GM12878 (cell line): ENCODE data around the gene ANTXR1. TPM values are rescaled to one million over a fixed set of nuclear protein-coding genes. Genes with fewer than 3 reads are reported as not detected.

ENCODE experiments used
- ATAC-seq: fragments of 200-7000 bp; cut with Tn5 transposase; 3 replicates; pipeline ENCODE4 v1.9.1; 2020; ENCODE audit warnings: mild to moderate bottlenecking, moderate library complexity
- BruUV-seq: library from RNA; stranded (reverse); fragments of 400-500 nt; replicated peaks from 2 replicates; lab custom pipeline; 2021; lab: Mats Ljungman, UMichigan
- CTCF ChIA-PET: fragments of 300-600 bp; sonication (Branson Sonifier 250); formaldehyde crosslinking; extraction: SDS; loops from one replicate; lab custom pipeline; 2021; ENCODE audit warnings: inconsistent platforms; lab: Yijun Ruan, JAX
- POLR2A ChIA-PET: fragments of 350-600 bp; formaldehyde crosslinking; extraction: SDS; loops from one replicate; lab custom pipeline; 2021; ENCODE audit warnings: inconsistent platforms; lab: Charles Lee
- RAD21 ChIA-PET: fragments of 300-600 bp; sonication (Branson Sonifier 250); formaldehyde crosslinking; loops from one replicate; lab custom pipeline; 2023; ENCODE audit warnings: antibody characterized with exemption; ENCODE audit not compliant: unreplicated experiment; lab: Charles Lee
- SMC1A ChIA-PET: fragments of 300-600 bp; sonication (Branson Sonifier 250); formaldehyde crosslinking; loops from one replicate; lab custom pipeline; 2023; ENCODE audit not compliant: unreplicated experiment, uncharacterized antibody; lab: Charles Lee
- DNase-seq: peaks from one replicate; pipeline ENCODE4 v3.0.0-alpha.2; 2011; ENCODE audit warnings: low read depth, low spot score
- FAIRE-seq: peaks from 3 replicates; lab custom pipeline; 2011; peaks lifted over from hg19 to GRCh38; lab: Jason Lieb, UNC
- H2AFZ ChIP-seq: 2 replicates; pipeline ENCODE4 v1.6.0; 2011; ENCODE audit warnings: low read depth, low read length, control low read depth; ENCODE audit not compliant: control insufficient read depth
- H3K27ac ChIP-seq: 2 replicates; pipeline ENCODE4 v1.5.1; 2011; ENCODE audit warnings: control low read depth; ENCODE audit not compliant: control insufficient read depth, insufficient read depth
- H3K27me3 ChIP-seq, 2 experiments: replicated peaks in 1 of 2; 2 replicates each; pipeline versions ENCODE4 v1.6.0 to v1.6.1; 2011; ENCODE audit warnings: low read length in 1 of 2; ENCODE audit not compliant: control insufficient read depth in 2 of 2, insufficient read depth in 2 of 2
- H3K36me3 ChIP-seq, 2 experiments: 2 replicates each; pipeline ENCODE4 v1.5.1; 2011; ENCODE audit warnings: low read length in 1 of 2; ENCODE audit not compliant: control insufficient read depth in 2 of 2, insufficient read depth in 2 of 2
- H3K4me1 ChIP-seq: 2 replicates; pipeline ENCODE4 v1.6.1; 2011; ENCODE audit warnings: mild to moderate bottlenecking, low read length, moderate library complexity, mixed read lengths; ENCODE audit not compliant: control insufficient read depth, insufficient read depth
- H3K4me2 ChIP-seq: 2 replicates; pipeline ENCODE4 v1.6.0; 2011; ENCODE audit warnings: control low read depth; ENCODE audit not compliant: control insufficient read depth, insufficient read depth
- H3K4me3 ChIP-seq: fragments of 200-600 bp; sonication (generic); 2 replicates; pipeline ENCODE4 v1.5.1; 2016
- H3K79me2 ChIP-seq: 2 replicates; pipeline ENCODE4 v1.6.0; 2011; ENCODE audit warnings: low read length; ENCODE audit not compliant: control insufficient read depth, insufficient read depth
- H3K9ac ChIP-seq: 2 replicates; pipeline ENCODE4 v1.8.0; 2011; ENCODE audit warnings: low read length, control low read depth, mixed read lengths; ENCODE audit not compliant: control insufficient read depth, insufficient read depth
- H3K9me3 ChIP-seq: replicated peaks from 3 replicates; pipeline ENCODE4 v1.5.1; 2011; ENCODE audit warnings: mild to moderate bottlenecking, low read length; ENCODE audit not compliant: control insufficient read depth, insufficient read depth
- H4K20me1 ChIP-seq: 2 replicates; pipeline ENCODE4 v1.6.0; 2011; ENCODE audit not compliant: control insufficient read depth, insufficient read depth
- CEBPZ ChIP-seq: fragments of 150-350 bp; IDR thresholded peaks from 2 replicates; pipeline ENCODE4 v1.6.1; 2016; ENCODE audit warnings: low read depth, low read length
- ZNF384 ChIP-seq: IDR thresholded peaks from 2 replicates; pipeline ENCODE4 v1.6.1; 2012; ENCODE audit warnings: low read depth, mild to moderate bottlenecking, low read length, improper control_type of control experiment, borderline replicate concordance
- WGBS: methylation state at CpG from one replicate; pipeline ENCODE4 v1.1.6; 2016; ENCODE audit warnings: low lambda C conversion rate; ENCODE audit not compliant: insufficient replicate concordance, insufficient coverage; ENCODE audit errors: missing lambda C conversion rate; 5-methylcytosine and 5-hydroxymethylcytosine counted together
- in situ Hi-C: fragments of 300-500 bp; cut with MboI; formaldehyde crosslinking; loops from 9 replicates; pipeline ENCODE4 v1.14.3; 2018; ENCODE audit warnings: mixed read lengths
- intact Hi-C: fragments of 100-400 bp; cut with micrococcal nuclease; formaldehyde crosslinking; loops from one replicate; pipeline ENCODE4 v1.14.2; 2022; ENCODE audit not compliant: unreplicated experiment
- polyA plus RNA-seq, 11 experiments: library from polyadenylated mRNA; depleted of rRNA in 4 of 11; unstranded in 6 of 11; stranded (reverse) in 5 of 11; fragments of >200 nt; fragmentation: Nextera tagmentation in 4 of 11; fragmentation: Illumina TruSeq in 1 of 11; extraction: Ambion mirVana in 4 of 11; extraction: Trizol in 1 of 11; gene quantifications; 1 replicate in 1 of 11; 2 replicates in 10 of 11; pipeline versions ENCODE4 v1.2.1 to v1.2.3, GENCODE V29; 2011 to 2016; ENCODE audit warnings: inconsistent platforms in 2 of 11, missing spikeins in 2 of 11, low read depth in 1 of 11
- total RNA-seq, 4 experiments: library from RNA; depleted of rRNA in 3 of 4; stranded (reverse); fragments of >200 nt in 3 of 4; fragmentation: Illumina TruSeq in 1 of 4; extraction: Trizol in 1 of 4; gene quantifications; 2 replicates each; pipeline versions ENCODE4 v1.2.1 to v1.2.3, GENCODE V29; 2013 to 2021

ANTXR1 gene
- total and polyA plus RNA-seq, 10 of the 15 experiments (the other 5 are each of a cell fraction or from before 2014, with no cell fraction given): 0.09 to 0.26 TPM; not detected in 8

- H4K20me1 ChIP-seq: no peaks in the 10 kb centered on the region
- H3K4me3 ChIP-seq: no peak overlapping the region
- intact Hi-C loops: no loop called here
- H3K27ac ChIP-seq: no peak overlapping the region
- TF ChIP-seq ZNF384: no peak
- H2AFZ ChIP-seq: no peak overlapping the region
- no peaks in the 10 kb centered on the region for H3K4me1 ChIP-seq
- CTCF ChIA-PET: no interaction called here
- no peaks in the 10 kb centered on the region for H3K36me3 ChIP-seq
- ATAC-seq (no peak), DNase-seq (no peak), FAIRE-seq (no peak)
- peaks cover 0 to 4% of the 10 kb centered on the region in 2 experiments; a peak in 2 of 4 replicates for H3K27me3 ChIP-seq
- in situ Hi-C loops: no loop called here
- WGBS: 40% methylated on average over 3 of the region's 3 CpGs
- BruUV-seq: no TSS peak
- H3K79me2 ChIP-seq: no peaks in the 10 kb centered on the region
- SMC1A ChIA-PET: no interaction called here
- RAD21 ChIA-PET: no interaction called here
- no peaks in the 10 kb centered on the region for H3K9me3 ChIP-seq
- POLR2A ChIA-PET: no interaction called here
- no peak overlapping the region for H3K9ac ChIP-seq
- H3K4me2 ChIP-seq: no peak overlapping the region
These were observed 189.3 kb downstream of the ANTXR1 start for GRCh38 chr2:69202327-69202726.

- no peaks in the 10 kb centered on the region for H3K36me3 ChIP-seq
- H3K4me3 ChIP-seq: no peak overlapping the region
- WGBS: 5% methylated on average over 4 of the region's 4 CpGs
- no peak for TF ChIP-seq CEBPZ
- no peaks in the 10 kb centered on the region for H4K20me1 ChIP-seq
- SMC1A ChIA-PET: no interaction called here
- BruUV-seq: no TSS peak
- POLR2A ChIA-PET: no interaction called here
- intact Hi-C loops (no loop called here), in situ Hi-C loops (no loop called here)
- H3K27me3 ChIP-seq: peaks cover 0 to 4% of the 10 kb centered on the region in 2 experiments; a peak in 2 of 4 replicates
- H3K27ac ChIP-seq: no peak overlapping the region
- no peak overlapping the region for H2AFZ ChIP-seq
- no peaks in the 10 kb centered on the region for H3K9me3 ChIP-seq
- H3K4me1 ChIP-seq: no peaks in the 10 kb centered on the region
- DNase-seq: no peak
- no peak for ATAC-seq
- CTCF ChIA-PET: interaction anchor here (0.7 kb wide), 1 partner anchor 11 kb away, joined by 5 read pairs; no protein-coding TSS in a partner anchor
- FAIRE-seq: no peak
- H3K9ac ChIP-seq: no peak overlapping the region
- no peaks in the 10 kb centered on the region for H3K79me2 ChIP-seq
- no peak overlapping the region for H3K4me2 ChIP-seq
- RAD21 ChIA-PET: no interaction called here
These were observed 190.4 kb downstream of the ANTXR1 start for GRCh38 chr2:69203166-69203985.
